Caco-2 (cell line): ENCODE results near the gene FAM184A. TPM values are rescaled to one million over a fixed set of nuclear protein-coding genes. Genes with fewer than 3 reads are reported as not detected.
"Not testable (repeated sequence)": the region's sequence is repeated elsewhere in the genome, so short reads cannot be mapped to it uniquely, and the experiment has no call there.

Experiments used
- BruUV-seq: library from RNA; stranded (reverse); fragments of 400-500 nt; replicated peaks from 2 replicates; lab custom pipeline; 2021; lab: Mats Ljungman, UMichigan
- CTCF ChIA-PET: fragments of 300-600 bp; sonication (Branson Sonifier 250); formaldehyde crosslinking; loops from one replicate; lab custom pipeline; 2022; ENCODE audit warnings: antibody characterized with exemption; lab: Charles Lee
- POLR2A ChIA-PET: fragments of 300-600 bp; sonication (Branson Sonifier 250); formaldehyde crosslinking; loops from one replicate; lab custom pipeline; 2022; ENCODE audit warnings: antibody characterized with exemption; lab: Charles Lee
- DNase-seq, 2 experiments: peaks; one replicate each; pipeline versions ENCODE4 v3.0.0 to v3.0.0-alpha.2; 2020 to 2022
- H3K27me3 ChIP-seq: replicated peaks from 2 replicates; pipeline ENCODE4 v1.6.0; 2011; ENCODE audit warnings: low read length; ENCODE audit not compliant: control insufficient read depth, insufficient read depth
- H3K36me3 ChIP-seq: 2 replicates; pipeline ENCODE4 v1.5.1; 2011; ENCODE audit warnings: low read length; ENCODE audit not compliant: control insufficient read depth, insufficient read depth
- H3K4me1 ChIP-seq: fragments of 250-450 bp; sonication (Bioruptor Pico); 2 replicates; pipeline ENCODE4 v1.5.1; 2020; ENCODE audit warnings: mild to moderate bottlenecking
- H3K4me3 ChIP-seq: 2 replicates; pipeline ENCODE4 v1.5.1; 2011; ENCODE audit warnings: low read depth, mild to moderate bottlenecking, control low read depth, low read length
- H3K9me3 ChIP-seq: fragments of 250-450 bp; sonication (Bioruptor Pico); 2 replicates; pipeline ENCODE4 v1.5.1; 2020; ENCODE audit warnings: mild to moderate bottlenecking, moderate library complexity
- H3K27ac Mint-ChIP-seq: one replicate; pipeline ENCODE4 v1.8.0; 2022; ENCODE audit warnings: mixed read lengths; ENCODE audit not compliant: unreplicated experiment
- H3K27me3 Mint-ChIP-seq: one replicate; pipeline ENCODE4 v1.8.0; 2022; ENCODE audit warnings: mixed read lengths; ENCODE audit not compliant: insufficient read depth, unreplicated experiment
- H3K36me3 Mint-ChIP-seq: one replicate; pipeline ENCODE4 v1.8.0; 2022; ENCODE audit warnings: mild to moderate bottlenecking, mixed read lengths; ENCODE audit not compliant: insufficient read depth, unreplicated experiment
- H3K4me1 Mint-ChIP-seq: one replicate; pipeline ENCODE4 v1.8.0; 2022; ENCODE audit warnings: low read depth, mixed read lengths; ENCODE audit not compliant: unreplicated experiment
- H3K4me3 Mint-ChIP-seq: one replicate; pipeline ENCODE4 v1.8.0; 2022; ENCODE audit warnings: mild to moderate bottlenecking, moderate library complexity, mixed read lengths; ENCODE audit not compliant: unreplicated experiment
- H3K9me3 Mint-ChIP-seq: one replicate; pipeline ENCODE4 v1.8.0; 2022; ENCODE audit warnings: mixed read lengths; ENCODE audit not compliant: unreplicated experiment
- CTCF ChIP-seq, 2 experiments: fragments of 200-600 bp in 1 of 2; IDR thresholded peaks; 1 replicate in 1 of 2; 2 replicates in 1 of 2; pipeline versions ENCODE4 v1.5.1 to v1.8.0; 2011 to 2022; ENCODE audit warnings: antibody characterized with exemption in 1 of 2, control low read depth in 1 of 2, inconsistent platforms in 1 of 2, low read depth in 1 of 2, low read length in 1 of 2, mild to moderate bottlenecking in 1 of 2, moderate library complexity in 1 of 2; ENCODE audit not compliant: insufficient read depth in 1 of 2, severe bottlenecking in 1 of 2, unreplicated experiment in 1 of 2
- intact Hi-C: fragments of 100-400 bp; cut with micrococcal nuclease; formaldehyde crosslinking; loops from one replicate; pipeline ENCODE4 v1.10.0; 2022; ENCODE audit not compliant: unreplicated experiment
- total RNA-seq: library from RNA; stranded (reverse); gene quantifications from 2 replicates; pipeline ENCODE4 v1.2.3, GENCODE V29; 2022

The FAM184A gene
- total RNA-seq, 1 experiment from 2014 or later, result 10.8 TPM

GRCh38 chr6:118999494-119000040 is 78.9 kb downstream of the FAM184A start:
- CTCF ChIA-PET, result no interaction called here
- H3K4me1 ChIP-seq, result 0 out of 2 replicates have a peak, but pooled peaks cover 3% of the 10 kb centered on the region
- POLR2A ChIA-PET, result no interaction called here
- no peak overlapping the region for H3K4me3 Mint-ChIP-seq
- H3K27me3 Mint-ChIP-seq, result no peaks in the 10 kb centered on the region
- no peak overlapping the region for H3K27ac Mint-ChIP-seq
- no peaks in the 10 kb centered on the region for H3K36me3 Mint-ChIP-seq
- no TSS peak for BruUV-seq
- H3K9me3 Mint-ChIP-seq, result no peaks in the 10 kb centered on the region
- H3K27me3 ChIP-seq, result no peaks in the 10 kb centered on the region
- no peak overlapping the region for H3K4me3 ChIP-seq
- no peaks in the 10 kb centered on the region for H3K36me3 ChIP-seq
- no peak for TF ChIP-seq CTCF (IDR thresholded peaks at IDR 0.05; ENCODE audit: insufficient read depth in 1 of 2, low read depth in 1 of 2, low read length in 1 of 2, severe bottlenecking in 1 of 2, unreplicated experiment in 1 of 2)
- H3K4me1 Mint-ChIP-seq, result no peaks in the 10 kb centered on the region
- DNase-seq, result no peak
- no peaks in the 10 kb centered on the region for H3K9me3 ChIP-seq
- intact Hi-C loops, result no loop called here

- H3K9me3 Mint-ChIP-seq, H3K4me3 ChIP-seq, intact Hi-C loops, BruUV-seq, DNase-seq, H3K9me3 ChIP-seq, H3K27ac Mint-ChIP-seq, H3K36me3 Mint-ChIP-seq, H3K4me1 ChIP-seq, H3K4me3 Mint-ChIP-seq, CTCF ChIA-PET, H3K4me1 Mint-ChIP-seq, H3K27me3 Mint-ChIP-seq, H3K27me3 ChIP-seq, H3K36me3 ChIP-seq: not testable (repeated sequence)
- POLR2A ChIA-PET, result interaction anchor here (0.6 kb wide), 1 partner anchor 25 kb away, joined by 3 read pairs; no protein-coding TSS in a partner anchor
Measured at GRCh38 chr6:118997426-118997825, 81.0 kb downstream of the FAM184A start.

GRCh38 chr6:118996289-118996820 is 82.1 kb downstream of the FAM184A start:
- H3K36me3 Mint-ChIP-seq, result peaks cover 2% of the 10 kb centered on the region
- no peak overlapping the region for H3K4me3 Mint-ChIP-seq
- Histone ChIP-seq H3K9me3 (no peaks in the 10 kb centered on the region), H3K36me3 (no peaks in the 10 kb centered on the region), H3K4me3 (no peak overlapping the region), H3K27me3 (no peaks in the 10 kb centered on the region), H3K4me1 (no peaks in the 10 kb centered on the region)
- ChIA-PET CTCF (no interaction called here), POLR2A (no interaction called here)
- no peaks in the 10 kb centered on the region for H3K27me3 Mint-ChIP-seq
- H3K9me3 Mint-ChIP-seq, result no peaks in the 10 kb centered on the region
- no peak for DNase-seq
- BruUV-seq, result no TSS peak
- intact Hi-C loops, result no loop called here
- no peaks in the 10 kb centered on the region for H3K4me1 Mint-ChIP-seq
- no peak overlapping the region for H3K27ac Mint-ChIP-seq
- TF ChIP-seq CTCF (IDR thresholded peaks at IDR 0.05; ENCODE audit: insufficient read depth in 1 of 2, low read depth in 1 of 2, low read length in 1 of 2, severe bottlenecking in 1 of 2, unreplicated experiment in 1 of 2), result no peak
